Measurements from ENCODE around the gene NRARP. TPM values are rescaled to one million over a fixed set of nuclear protein-coding genes. Genes with fewer than 3 reads are reported as not detected.

The NRARP gene
- total and polyA plus RNA-seq, 4 donors = 0.48 to 1.3 (median 0.93) TPM; not detected in 1

DNA sequence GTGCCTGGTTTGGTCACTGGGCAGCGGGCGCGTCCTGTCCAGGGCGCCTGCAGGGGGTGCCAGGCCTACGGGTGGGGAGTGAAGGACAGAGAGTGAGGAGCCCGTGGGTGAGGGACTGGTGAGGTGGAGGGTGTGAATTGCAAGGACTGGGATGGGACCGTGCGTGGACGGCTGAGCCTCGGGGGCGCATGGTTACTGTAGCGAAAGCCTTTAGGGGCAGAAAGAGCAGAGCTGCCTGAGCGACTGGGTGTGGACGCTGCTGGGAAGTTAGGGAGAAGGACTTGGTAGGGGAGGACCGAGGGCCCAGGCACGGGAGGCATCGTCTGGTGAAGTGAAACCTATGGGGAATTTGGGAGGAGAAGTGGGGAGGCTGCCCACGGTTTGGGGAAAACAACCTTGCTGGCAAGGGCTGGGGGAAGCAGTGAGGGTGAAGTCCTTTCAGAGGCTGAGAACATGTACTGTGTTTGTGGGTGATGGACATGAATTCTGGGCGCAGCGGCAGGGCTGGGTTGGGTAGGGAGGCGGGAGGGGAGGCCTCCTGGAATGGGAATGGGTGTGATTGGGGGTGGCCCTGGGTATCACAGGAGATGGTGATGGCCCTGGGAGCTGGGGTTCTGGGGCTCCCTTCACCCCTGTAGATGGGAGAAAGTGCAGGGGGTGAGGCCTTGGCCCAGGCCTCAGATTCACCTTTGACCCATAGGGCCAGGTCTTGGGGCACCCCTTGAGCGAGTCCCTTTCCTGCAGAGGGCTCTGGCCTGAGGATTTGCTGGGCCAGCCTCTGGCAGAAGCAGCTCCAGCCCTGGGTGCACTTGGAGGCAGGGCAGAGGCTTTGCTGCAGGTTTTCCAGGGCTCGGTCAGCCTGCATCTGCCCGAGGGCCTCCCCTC lies 26.2 kb downstream of the NRARP start (continued):
- TF ChIP-seq, protein P1, sequence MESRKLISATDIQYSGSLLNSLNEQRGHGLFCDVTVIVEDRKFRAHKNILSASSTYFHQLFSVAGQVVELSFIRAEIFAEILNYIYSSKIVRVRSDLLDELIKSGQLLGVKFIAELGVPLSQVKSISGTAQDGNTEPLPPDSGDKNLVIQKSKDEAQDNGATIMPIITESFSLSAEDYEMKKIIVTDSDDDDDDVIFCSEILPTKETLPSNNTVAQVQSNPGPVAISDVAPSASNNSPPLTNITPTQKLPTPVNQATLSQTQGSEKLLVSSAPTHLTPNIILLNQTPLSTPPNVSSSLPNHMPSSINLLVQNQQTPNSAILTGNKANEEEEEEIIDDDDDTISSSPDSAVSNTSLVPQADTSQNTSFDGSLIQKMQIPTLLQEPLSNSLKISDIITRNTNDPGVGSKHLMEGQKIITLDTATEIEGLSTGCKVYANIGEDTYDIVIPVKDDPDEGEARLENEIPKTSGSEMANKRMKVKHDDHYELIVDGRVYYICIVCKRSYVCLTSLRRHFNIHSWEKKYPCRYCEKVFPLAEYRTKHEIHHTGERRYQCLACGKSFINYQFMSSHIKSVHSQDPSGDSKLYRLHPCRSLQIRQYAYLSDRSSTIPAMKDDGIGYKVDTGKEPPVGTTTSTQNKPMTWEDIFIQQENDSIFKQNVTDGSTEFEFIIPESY (IDR thresholded peaks at IDR 0.05) = no peak
- TF ChIP-seq RXRA (IDR thresholded peaks at IDR 0.05) = no peak

DNA sequence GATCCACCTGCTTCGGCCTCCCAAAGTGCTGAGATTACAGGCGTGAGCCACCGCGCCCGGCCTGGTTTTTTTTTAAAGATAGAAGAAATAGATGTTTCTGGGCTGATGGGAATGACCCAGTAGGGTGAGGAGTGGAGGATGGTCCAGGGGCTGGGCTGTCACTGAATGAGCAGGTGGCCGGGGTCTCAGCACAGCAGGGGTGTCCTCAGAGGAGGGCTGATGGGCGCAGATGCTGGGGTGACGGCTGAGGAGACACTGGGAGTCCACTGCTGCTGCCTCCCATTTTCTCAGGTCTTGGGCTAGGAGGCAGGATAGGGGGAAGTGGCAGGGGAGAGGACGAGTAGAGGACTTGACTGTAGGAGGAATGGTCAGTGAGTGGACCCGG lies 26.9 kb downstream of the NRARP start:
- Histone ChIP-seq H3K9ac (ENCODE audit: low read depth in 1 of 2, low read length in 2 of 2) (no peak overlapping the region), H3K4me3 (ENCODE audit: low read depth in 1 of 3, low read length in 3 of 3) (no peak overlapping the region), H3K36me3 (ENCODE audit: control insufficient read depth in 4 of 4, insufficient read depth in 3 of 4, low read depth in 1 of 4, low read length in 3 of 4) (peaks cover 0 to 11% (median 3%) of the 10 kb centered on the region in 4 donors), H3K27me3 (ENCODE audit: control insufficient read depth in 4 of 4, insufficient read depth in 4 of 4, low read length in 3 of 4) (no peaks in the 10 kb centered on the region), H3K4me1 (ENCODE audit: control insufficient read depth in 4 of 4, insufficient read depth in 4 of 4, low read length in 3 of 4) (peaks cover 3 to 40% (median 13%) of the 10 kb centered on the region in 4 donors), H3K9me3 (ENCODE audit: control insufficient read depth in 4 of 4, low read length in 3 of 4) (no peaks in the 10 kb centered on the region), H3K27ac (ENCODE audit: low read depth in 1 of 2, low read length in 2 of 2) (no peak overlapping the region)
- WGBS = 92% methylated on average over 10 of the region's 10 CpGs
- no peak for DNase-seq (ENCODE audit: low spot score)
- no peak for TF ChIP-seq JUND (IDR thresholded peaks at IDR 0.05)
- TF ChIP-seq, protein P1 (IDR thresholded peaks at IDR 0.05) = no peak
- TF ChIP-seq, protein P2, sequence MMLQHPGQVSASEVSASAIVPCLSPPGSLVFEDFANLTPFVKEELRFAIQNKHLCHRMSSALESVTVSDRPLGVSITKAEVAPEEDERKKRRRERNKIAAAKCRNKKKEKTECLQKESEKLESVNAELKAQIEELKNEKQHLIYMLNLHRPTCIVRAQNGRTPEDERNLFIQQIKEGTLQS (IDR thresholded peaks at IDR 0.05) = no peak

DNA sequence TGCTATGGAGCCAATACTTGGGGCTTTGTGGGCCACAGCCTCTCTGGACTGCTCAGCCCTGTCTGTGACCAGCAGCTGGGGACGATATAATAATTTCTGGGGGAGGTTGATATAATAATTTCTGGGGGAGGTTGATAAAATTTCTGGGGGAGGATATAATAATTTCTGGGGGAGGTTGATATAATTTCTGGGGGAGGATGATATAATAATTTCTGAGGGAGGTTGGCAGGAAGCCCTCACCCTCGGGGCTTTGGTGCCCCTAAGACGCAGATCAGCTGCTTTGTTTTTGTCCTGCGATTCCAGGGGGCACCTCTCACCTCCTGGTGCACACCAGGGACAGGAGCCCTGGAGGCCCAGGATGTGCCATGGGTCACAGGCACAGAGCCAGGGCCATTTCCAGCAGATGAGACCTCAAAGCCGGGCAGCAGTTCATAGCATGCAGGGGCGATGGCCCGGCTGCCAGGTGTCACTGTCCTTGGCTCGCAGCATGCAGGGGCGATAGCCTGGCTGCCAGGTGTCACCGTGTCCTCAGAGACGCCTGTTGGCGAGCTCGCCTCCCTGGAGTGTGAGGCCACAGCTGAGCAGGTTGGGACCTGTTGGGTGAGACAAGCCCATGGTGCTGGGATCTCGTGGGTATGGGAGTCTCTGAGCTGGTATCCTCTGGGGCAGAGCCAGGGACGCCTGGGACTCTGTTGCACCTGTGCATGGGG lies 28.3 kb downstream of the NRARP start:
- 58% methylated on average over 15 of the region's 15 CpGs for WGBS
- Histone ChIP-seq H3K27me3 (ENCODE audit: control insufficient read depth in 4 of 4, insufficient read depth in 4 of 4, low read length in 3 of 4) (no peaks in the 10 kb centered on the region), H3K36me3 (ENCODE audit: control insufficient read depth in 4 of 4, insufficient read depth in 3 of 4, low read depth in 1 of 4, low read length in 3 of 4) (peaks cover 0 to 11% (median 3%) of the 10 kb centered on the region in 4 donors), H3K4me1 (ENCODE audit: control insufficient read depth in 4 of 4, insufficient read depth in 4 of 4, low read length in 3 of 4) (peaks cover 9 to 51% (median 23%) of the 10 kb centered on the region in 4 donors), H3K9ac (ENCODE audit: low read depth in 1 of 2, low read length in 2 of 2) (no peak overlapping the region), H3K9me3 (ENCODE audit: control insufficient read depth in 4 of 4, low read length in 3 of 4) (no peaks in the 10 kb centered on the region), H3K4me3 (ENCODE audit: low read depth in 1 of 3, low read length in 3 of 3) (no peak overlapping the region), H3K27ac (ENCODE audit: low read depth in 1 of 2, low read length in 2 of 2) (peak overlapping the region in 1 of 2 donors; percentile 19)
- no peak for DNase-seq (ENCODE audit: low spot score)
- TF ChIP-seq RXRA (IDR thresholded peaks at IDR 0.05) = peak; percentile 52 to 66
- TF ChIP-seq, protein P1 (IDR thresholded peaks at IDR 0.05) = no peak
- TF ChIP-seq, protein P3, sequence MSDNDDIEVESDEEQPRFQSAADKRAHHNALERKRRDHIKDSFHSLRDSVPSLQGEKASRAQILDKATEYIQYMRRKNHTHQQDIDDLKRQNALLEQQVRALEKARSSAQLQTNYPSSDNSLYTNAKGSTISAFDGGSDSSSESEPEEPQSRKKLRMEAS (IDR thresholded peaks at IDR 0.05) = no peak
- peak in 1 of 2 donors; percentile 9 for TF ChIP-seq HNF4A (conservative IDR thresholded peaks at IDR 0.05)
- no peak for TF ChIP-seq HNF4G (IDR thresholded peaks at IDR 0.05)
- TF ChIP-seq, protein P4, sequence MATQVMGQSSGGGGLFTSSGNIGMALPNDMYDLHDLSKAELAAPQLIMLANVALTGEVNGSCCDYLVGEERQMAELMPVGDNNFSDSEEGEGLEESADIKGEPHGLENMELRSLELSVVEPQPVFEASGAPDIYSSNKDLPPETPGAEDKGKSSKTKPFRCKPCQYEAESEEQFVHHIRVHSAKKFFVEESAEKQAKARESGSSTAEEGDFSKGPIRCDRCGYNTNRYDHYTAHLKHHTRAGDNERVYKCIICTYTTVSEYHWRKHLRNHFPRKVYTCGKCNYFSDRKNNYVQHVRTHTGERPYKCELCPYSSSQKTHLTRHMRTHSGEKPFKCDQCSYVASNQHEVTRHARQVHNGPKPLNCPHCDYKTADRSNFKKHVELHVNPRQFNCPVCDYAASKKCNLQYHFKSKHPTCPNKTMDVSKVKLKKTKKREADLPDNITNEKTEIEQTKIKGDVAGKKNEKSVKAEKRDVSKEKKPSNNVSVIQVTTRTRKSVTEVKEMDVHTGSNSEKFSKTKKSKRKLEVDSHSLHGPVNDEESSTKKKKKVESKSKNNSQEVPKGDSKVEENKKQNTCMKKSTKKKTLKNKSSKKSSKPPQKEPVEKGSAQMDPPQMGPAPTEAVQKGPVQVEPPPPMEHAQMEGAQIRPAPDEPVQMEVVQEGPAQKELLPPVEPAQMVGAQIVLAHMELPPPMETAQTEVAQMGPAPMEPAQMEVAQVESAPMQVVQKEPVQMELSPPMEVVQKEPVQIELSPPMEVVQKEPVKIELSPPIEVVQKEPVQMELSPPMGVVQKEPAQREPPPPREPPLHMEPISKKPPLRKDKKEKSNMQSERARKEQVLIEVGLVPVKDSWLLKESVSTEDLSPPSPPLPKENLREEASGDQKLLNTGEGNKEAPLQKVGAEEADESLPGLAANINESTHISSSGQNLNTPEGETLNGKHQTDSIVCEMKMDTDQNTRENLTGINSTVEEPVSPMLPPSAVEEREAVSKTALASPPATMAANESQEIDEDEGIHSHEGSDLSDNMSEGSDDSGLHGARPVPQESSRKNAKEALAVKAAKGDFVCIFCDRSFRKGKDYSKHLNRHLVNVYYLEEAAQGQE (IDR thresholded peaks at IDR 0.05) = no peak
- no peak for TF ChIP-seq FOXA1 (IDR thresholded peaks at IDR 0.05)

Data from liver (tissue), 9 donors.